HCT116 (cell line): Measurements from ENCODE around the gene MCRIP1. TPM values are rescaled to one million over a fixed set of nuclear protein-coding genes. Genes with fewer than 3 reads are reported as not detected.

Experiments
- ATAC-seq: fragments of 200-7000 bp; cut with Tn5 transposase; 2 replicates; pipeline ENCODE4 v1.9.1; 2020; ENCODE audit warnings: mild to moderate bottlenecking, moderate library complexity
- BruUV-seq: library from RNA; stranded (reverse); fragments of 400-500 nt; replicated peaks from 2 replicates; lab custom pipeline; 2021; lab: Mats Ljungman, UMichigan
- CTCF ChIA-PET: fragments of 300-600 bp; sonication (Branson Sonifier 250); formaldehyde crosslinking; loops from one replicate; lab custom pipeline; 2021; ENCODE audit warnings: antibody characterized with exemption; lab: Charles Lee
- POLR2A ChIA-PET: fragments of 300-600, 350-600 bp; sonication (Branson Sonifier 250); formaldehyde crosslinking; loops from one replicate; lab custom pipeline; 2021; ENCODE audit warnings: antibody characterized with exemption; lab: Charles Lee
- RAD21 ChIA-PET, 2 experiments: fragments of 300-600 bp; sonication (Branson Sonifier 250); formaldehyde crosslinking; loops; one replicate each; lab custom pipeline; 2023; ENCODE audit warnings: low total read pairs in 2 of 2; ENCODE audit not compliant: uncharacterized antibody in 2 of 2, unreplicated experiment in 2 of 2, low non-redundant PET in 1 of 2; lab: Charles Lee
- DNase-seq: peaks from one replicate; pipeline ENCODE4 v3.0.0-alpha.2; 2010; ENCODE audit warnings: low read depth, low spot score
- H2AFZ ChIP-seq: fragments of 200-600 bp; shearing (Covaris generic), sonication (generic); 2 replicates; pipeline ENCODE4 v1.6.1; 2017; ENCODE audit warnings: low read depth, mixed run types, mixed read lengths, antibody characterized with exemption, low read length; ENCODE audit not compliant: poor library complexity, severe bottlenecking
- H3K27ac ChIP-seq: 2 replicates; pipeline ENCODE4 v1.5.1; 2012; ENCODE audit warnings: low read depth, low read length
- H3K27me3 ChIP-seq: fragments of 200-600 bp; sonication (generic); 2 replicates; pipeline ENCODE4 v1.6.1; 2016; ENCODE audit warnings: mixed run types, low read length, mixed read lengths; ENCODE audit not compliant: insufficient read depth
- H3K36me3 ChIP-seq, 2 experiments: fragments of 200-500 bp in 1 of 2; fragments of 200-600 bp in 1 of 2; sonication (Bioruptor generic) in 1 of 2; sonication (generic) in 1 of 2; 2 replicates each; pipeline versions ENCODE4 v1.5.1 to v1.6.1; 2014 to 2016; ENCODE audit warnings: low read length in 2 of 2, inconsistent platforms in 1 of 2, mixed read lengths in 1 of 2, mixed run types in 1 of 2; ENCODE audit not compliant: insufficient read depth in 2 of 2, control insufficient read depth in 1 of 2
- H3K4me1 ChIP-seq, 2 experiments: fragments of 200-600 bp in 1 of 2; sonication (generic) in 1 of 2; 2 replicates each; pipeline versions ENCODE4 v1.5.1 to v1.6.1; 2012 to 2017; ENCODE audit warnings: low read length in 2 of 2, inconsistent platforms in 1 of 2, mild to moderate bottlenecking in 1 of 2, mixed read lengths in 1 of 2, mixed run types in 1 of 2, moderate library complexity in 1 of 2; ENCODE audit not compliant: insufficient read depth in 2 of 2, control insufficient read depth in 1 of 2
- H3K4me2 ChIP-seq: fragments of 200-600 bp; sonication (generic); 2 replicates; pipeline ENCODE4 v1.6.1; 2017; ENCODE audit warnings: mixed run types, low read length, mixed read lengths
- H3K4me3 ChIP-seq, 2 experiments: fragments of 200-600 bp in 1 of 2; sonication (generic) in 1 of 2; replicated peaks in 1 of 2; 2 replicates each; pipeline ENCODE4 v1.5.1; 2011 to 2016; ENCODE audit warnings: low read length in 2 of 2, control low read depth in 1 of 2, low read depth in 1 of 2, mild to moderate bottlenecking in 1 of 2, mixed read lengths in 1 of 2, mixed run types in 1 of 2
- H3K79me2 ChIP-seq: fragments of 200-600 bp; sonication (generic); 2 replicates; pipeline ENCODE4 v1.6.1; 2017; ENCODE audit warnings: mild to moderate bottlenecking, mixed run types, low read length, moderate library complexity, mixed read lengths; ENCODE audit not compliant: insufficient read depth
- H3K9ac ChIP-seq: fragments of 200-600 bp; sonication (generic); 2 replicates; pipeline ENCODE4 v1.6.1; 2016; ENCODE audit warnings: low read length, mixed read lengths
- H3K9me2 ChIP-seq: fragments of 200-600 bp; sonication (generic), shearing (Covaris generic); 2 replicates; pipeline ENCODE4 v1.6.1; 2017; ENCODE audit warnings: mixed run types, mild to moderate bottlenecking, moderate library complexity; ENCODE audit not compliant: insufficient read depth
- H3K9me3 ChIP-seq, 2 experiments: fragments of 200-500 bp in 1 of 2; fragments of 200-600 bp in 1 of 2; sonication (Bioruptor generic) in 1 of 2; sonication (generic) in 1 of 2; 2 replicates each; pipeline ENCODE4 v1.6.1; 2014 to 2017; ENCODE audit warnings: low read length in 2 of 2, mixed read lengths in 2 of 2, inconsistent platforms in 1 of 2, low read depth in 1 of 2, mild to moderate bottlenecking in 1 of 2, mixed run types in 1 of 2, moderate library complexity in 1 of 2; ENCODE audit not compliant: control insufficient read depth in 1 of 2, insufficient read depth in 1 of 2
- H4K20me1 ChIP-seq: fragments of 200-600 bp; sonication (generic), shearing (Covaris generic); 2 replicates; pipeline ENCODE4 v1.6.1; 2017; ENCODE audit warnings: mixed run types, mild to moderate bottlenecking, moderate library complexity; ENCODE audit not compliant: insufficient read depth
- CEBPB ChIP-seq: IDR thresholded peaks from 2 replicates; pipeline ENCODE4 v1.6.1; 2012; ENCODE audit warnings: low read depth
- EZH2 ChIP-seq: fragments of 200-600 bp; sonication (generic); IDR thresholded peaks from 2 replicates; pipeline ENCODE4 v1.6.1; 2017; ENCODE audit warnings: antibody characterized with exemption, mixed run types
- EZH2phosphoT487 ChIP-seq: fragments of 200-600 bp; IDR thresholded peaks from 2 replicates; pipeline ENCODE4 v1.6.1; 2018; ENCODE audit warnings: antibody characterized with exemption, borderline replicate concordance
- FOSL1 ChIP-seq: IDR thresholded peaks from 2 replicates; pipeline ENCODE4 v1.6.1; 2012; ENCODE audit warnings: low read depth
- POLR2A ChIP-seq: IDR thresholded peaks from 2 replicates; pipeline ENCODE4 v1.7.0; 2011; ENCODE audit warnings: borderline replicate concordance; ENCODE audit not compliant: insufficient read depth, insufficient read length; ENCODE audit errors: extremely low read depth
- POLR2AphosphoS5 ChIP-seq: IDR thresholded peaks from 2 replicates; pipeline ENCODE4 v1.6.1; 2011; ENCODE audit warnings: mild to moderate bottlenecking, low read depth, low read length, moderate library complexity
- SP1 ChIP-seq: IDR thresholded peaks from 2 replicates; pipeline ENCODE4 v1.6.1; 2012; ENCODE audit warnings: low read depth
- SRF ChIP-seq: IDR thresholded peaks from 2 replicates; pipeline ENCODE4 v1.6.1; 2012; ENCODE audit warnings: low read depth
- TCF7L2 ChIP-seq: IDR thresholded peaks from 2 replicates; pipeline ENCODE4 v1.7.0; 2011; ENCODE audit warnings: borderline replicate concordance, inconsistent platforms; ENCODE audit not compliant: insufficient read depth, insufficient read length; ENCODE audit errors: extremely low read depth
- intact Hi-C: fragments of 100-400 bp; cut with micrococcal nuclease; formaldehyde crosslinking; loops from 2 replicates; pipeline ENCODE4 v1.10.0; 2022
- total RNA-seq: library from RNA; stranded (reverse); gene quantifications from one replicate; pipeline ENCODE4 v1.2.1, GENCODE V29; 2021; ENCODE audit not compliant: unreplicated experiment
- TF ChIP-seq, protein P1 (sequence below): IDR thresholded peaks from 2 replicates; pipeline ENCODE4 v1.6.1; 2011; ENCODE audit warnings: mild to moderate bottlenecking, low read length, moderate library complexity; ENCODE audit not compliant: insufficient replicate concordance; ENCODE audit errors: extremely low read depth
- TF ChIP-seq, protein P2 (sequence below), 3 experiments: fragments of 200-600 bp in 1 of 3; sonication (generic) in 1 of 3; IDR thresholded peaks in 2 of 3; conservative IDR thresholded peaks in 1 of 3; 2 replicates each; pipeline ENCODE4 v1.5.1; 2012 to 2017; ENCODE audit warnings: low read depth in 2 of 3, low read length in 2 of 3, antibody characterized with exemption in 1 of 3, borderline replicate concordance in 1 of 3, control low read depth in 1 of 3, mild to moderate bottlenecking in 1 of 3, mixed read lengths in 1 of 3, mixed run types in 1 of 3, moderate library complexity in 1 of 3; ENCODE audit not compliant: insufficient read depth in 1 of 3

Gene MCRIP1
- total RNA-seq, 1 experiment from 2014 or later, result 59.2 TPM

DNA sequence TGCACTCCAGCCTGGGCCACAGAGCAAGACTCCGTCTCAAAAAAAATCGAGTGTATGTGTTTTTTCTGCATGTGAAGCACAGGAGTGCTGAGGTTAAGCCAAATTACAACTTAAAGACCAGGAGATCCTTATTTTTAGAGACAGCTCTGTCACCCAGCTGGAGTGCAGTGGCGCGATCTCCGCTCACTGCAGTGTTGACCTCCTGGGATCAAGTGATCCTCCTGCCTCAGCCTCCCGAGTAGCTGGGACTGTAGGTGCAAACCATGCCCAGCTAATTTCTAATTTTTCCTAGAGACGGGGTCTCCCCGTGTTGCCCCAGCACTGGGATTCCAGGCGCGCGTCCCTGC lies 9.3 kb upstream of the MCRIP1 start (continued):
- TF ChIP-seq, protein P1, sequence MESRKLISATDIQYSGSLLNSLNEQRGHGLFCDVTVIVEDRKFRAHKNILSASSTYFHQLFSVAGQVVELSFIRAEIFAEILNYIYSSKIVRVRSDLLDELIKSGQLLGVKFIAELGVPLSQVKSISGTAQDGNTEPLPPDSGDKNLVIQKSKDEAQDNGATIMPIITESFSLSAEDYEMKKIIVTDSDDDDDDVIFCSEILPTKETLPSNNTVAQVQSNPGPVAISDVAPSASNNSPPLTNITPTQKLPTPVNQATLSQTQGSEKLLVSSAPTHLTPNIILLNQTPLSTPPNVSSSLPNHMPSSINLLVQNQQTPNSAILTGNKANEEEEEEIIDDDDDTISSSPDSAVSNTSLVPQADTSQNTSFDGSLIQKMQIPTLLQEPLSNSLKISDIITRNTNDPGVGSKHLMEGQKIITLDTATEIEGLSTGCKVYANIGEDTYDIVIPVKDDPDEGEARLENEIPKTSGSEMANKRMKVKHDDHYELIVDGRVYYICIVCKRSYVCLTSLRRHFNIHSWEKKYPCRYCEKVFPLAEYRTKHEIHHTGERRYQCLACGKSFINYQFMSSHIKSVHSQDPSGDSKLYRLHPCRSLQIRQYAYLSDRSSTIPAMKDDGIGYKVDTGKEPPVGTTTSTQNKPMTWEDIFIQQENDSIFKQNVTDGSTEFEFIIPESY, result no peak
- TF ChIP-seq EZH2, result no peak
- TF ChIP-seq, protein P2, sequence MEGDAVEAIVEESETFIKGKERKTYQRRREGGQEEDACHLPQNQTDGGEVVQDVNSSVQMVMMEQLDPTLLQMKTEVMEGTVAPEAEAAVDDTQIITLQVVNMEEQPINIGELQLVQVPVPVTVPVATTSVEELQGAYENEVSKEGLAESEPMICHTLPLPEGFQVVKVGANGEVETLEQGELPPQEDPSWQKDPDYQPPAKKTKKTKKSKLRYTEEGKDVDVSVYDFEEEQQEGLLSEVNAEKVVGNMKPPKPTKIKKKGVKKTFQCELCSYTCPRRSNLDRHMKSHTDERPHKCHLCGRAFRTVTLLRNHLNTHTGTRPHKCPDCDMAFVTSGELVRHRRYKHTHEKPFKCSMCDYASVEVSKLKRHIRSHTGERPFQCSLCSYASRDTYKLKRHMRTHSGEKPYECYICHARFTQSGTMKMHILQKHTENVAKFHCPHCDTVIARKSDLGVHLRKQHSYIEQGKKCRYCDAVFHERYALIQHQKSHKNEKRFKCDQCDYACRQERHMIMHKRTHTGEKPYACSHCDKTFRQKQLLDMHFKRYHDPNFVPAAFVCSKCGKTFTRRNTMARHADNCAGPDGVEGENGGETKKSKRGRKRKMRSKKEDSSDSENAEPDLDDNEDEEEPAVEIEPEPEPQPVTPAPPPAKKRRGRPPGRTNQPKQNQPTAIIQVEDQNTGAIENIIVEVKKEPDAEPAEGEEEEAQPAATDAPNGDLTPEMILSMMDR (IDR thresholded peaks at IDR 0.05 in 2 of 3, conservative IDR thresholded peaks at IDR 0.05 in 1 of 3; ENCODE audit: borderline replicate concordance in 1 of 3, insufficient read depth in 1 of 3, low read depth in 2 of 3, low read length in 2 of 3), result no peak
- no peak for TF ChIP-seq SRF
- no peak for TF ChIP-seq CEBPB
- no peak for TF ChIP-seq SP1
- no peak for TF ChIP-seq POLR2A
- TF ChIP-seq, all 23 proteins: peak for 0

DNA sequence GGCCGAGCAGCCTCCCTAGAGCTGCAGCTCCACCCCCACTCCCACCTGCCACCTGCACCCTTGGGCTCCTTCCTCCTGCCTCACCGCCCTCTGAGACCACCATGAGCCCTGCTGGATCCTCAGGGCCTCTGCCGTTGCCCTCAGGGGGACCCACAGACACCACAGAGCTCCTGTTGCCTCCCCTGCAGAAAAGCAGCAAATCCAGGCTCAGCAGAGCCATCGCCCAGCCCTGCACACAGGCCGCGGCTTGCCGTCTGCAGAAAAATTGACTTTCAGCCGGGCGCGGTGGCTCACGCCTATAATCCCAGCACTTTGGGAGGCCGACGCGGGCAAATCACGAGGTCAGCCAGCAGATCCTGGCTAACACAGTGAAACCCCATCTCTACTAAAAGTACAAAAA lies 8.8 kb upstream of the MCRIP1 start:
- TF ChIP-seq FOSL1 (no peak), POLR2AphosphoS5 (no peak), TCF7L2 (no peak), EZH2phosphoT487 (no peak), SP1 (no peak)
- TF ChIP-seq, all 23 proteins: peak for 0
- Histone ChIP-seq H3K9ac (no peak overlapping the region), H3K79me2 (no peaks in the 10 kb centered on the region), H3K9me3 (no peaks in the 10 kb centered on the region), H3K27ac (no peak overlapping the region), H3K4me3 (no peak overlapping the region), H3K4me2 (no peak overlapping the region), H4K20me1 (no peaks in the 10 kb centered on the region), H3K4me1 (no peaks in the 10 kb centered on the region), H2AFZ (no peak overlapping the region), H3K9me2 (no peaks in the 10 kb centered on the region), H3K36me3 (peaks cover 25 to 38% of the 10 kb centered on the region in 2 experiments; a peak in 3 of 4 replicates), H3K27me3 (no peaks in the 10 kb centered on the region)
- no peak for DNase-seq
- ATAC-seq, result no peak
- RAD21 ChIA-PET, result interaction anchor here in 1 of 2 experiments (1.2 kb wide), 1 partner anchor 13 kb away, joined by 3 read pairs; no protein-coding TSS in a partner anchor
- BruUV-seq, result no TSS peak
- intact Hi-C loops, result no loop called here
- POLR2A ChIA-PET, result interaction anchor here (0.9 to 1.6 kb wide), 2 partner anchors 9 to 11 kb away, joined by 3 to 5 read pairs; partner anchors contain the start of gene MCRIP1
- CTCF ChIA-PET, result no interaction called here
